ENCODE data around the gene PRELP.

PRELP gene

GRCh38 chr1:203526572-203526971, 51.0 kb downstream of the PRELP start:
- DNase-seq = no peak

- no peak for DNase-seq
Observed at GRCh38 chr1:203527013-203527412, 51.4 kb downstream of the PRELP start.

- DNase-seq = no peak
Observed at GRCh38 chr1:203528063-203528462, 52.5 kb downstream of the PRELP start.

- no peak for DNase-seq
Observed at GRCh38 chr1:203528976-203529835, 53.6 kb downstream of the PRELP start.

GRCh38 chr1:203531063-203531462, 55.5 kb downstream of the PRELP start:
- no peak for DNase-seq

GRCh38 chr1:203534012-203534411, 58.4 kb downstream of the PRELP start:
- no peak for DNase-seq

- no peak for DNase-seq
Observed at GRCh38 chr1:203534526-203534925, 58.9 kb downstream of the PRELP start.

GRCh38 chr1:203536575-203536974, 61.0 kb downstream of the PRELP start:
- no peak for DNase-seq

GRCh38 chr1:203536980-203537455, 61.4 kb downstream of the PRELP start:
- DNase-seq = no peak

GRCh38 chr1:203537806-203538464, 62.3 kb downstream of the PRELP start:
- no peak for DNase-seq

- no peak for DNase-seq
Observed at GRCh38 chr1:203538726-203539125, 63.1 kb downstream of the PRELP start.

GRCh38 chr1:203539831-203540546, 64.4 kb downstream of the PRELP start:
- no peak for DNase-seq
